ENCODE data around the gene TMEM80. TPM values are rescaled to one million over a fixed set of nuclear protein-coding genes. Genes with fewer than 3 reads are reported as not detected.

Gene TMEM80
- total RNA-seq, 2 experiments from 2014 or later, result 9.5 to 9.8 TPM

- DNase-seq, result no peak
- Mint-ChIP-seq H3K4me1 (ENCODE audit: low read depth) (no peaks in the 10 kb centered on the region), H3K27ac (no peak overlapping the region), H3K36me3 (peaks cover 12% of the 10 kb centered on the region), H3K9me3 (no peaks in the 10 kb centered on the region), H3K27me3 (no peaks in the 10 kb centered on the region), H3K4me3 (no peak overlapping the region)
- ChIA-PET CTCF (no interaction called here), POLR2A (interaction anchor here (0.6 kb wide), 1 partner anchor 81 kb away, joined by 3 read pairs; no protein-coding TSS in a partner anchor)
- intact Hi-C loops (cut with micrococcal nuclease), result no loop called here
Measured at GRCh38 chr11:660281-660680, 35.3 kb upstream of the TMEM80 start.

DNA sequence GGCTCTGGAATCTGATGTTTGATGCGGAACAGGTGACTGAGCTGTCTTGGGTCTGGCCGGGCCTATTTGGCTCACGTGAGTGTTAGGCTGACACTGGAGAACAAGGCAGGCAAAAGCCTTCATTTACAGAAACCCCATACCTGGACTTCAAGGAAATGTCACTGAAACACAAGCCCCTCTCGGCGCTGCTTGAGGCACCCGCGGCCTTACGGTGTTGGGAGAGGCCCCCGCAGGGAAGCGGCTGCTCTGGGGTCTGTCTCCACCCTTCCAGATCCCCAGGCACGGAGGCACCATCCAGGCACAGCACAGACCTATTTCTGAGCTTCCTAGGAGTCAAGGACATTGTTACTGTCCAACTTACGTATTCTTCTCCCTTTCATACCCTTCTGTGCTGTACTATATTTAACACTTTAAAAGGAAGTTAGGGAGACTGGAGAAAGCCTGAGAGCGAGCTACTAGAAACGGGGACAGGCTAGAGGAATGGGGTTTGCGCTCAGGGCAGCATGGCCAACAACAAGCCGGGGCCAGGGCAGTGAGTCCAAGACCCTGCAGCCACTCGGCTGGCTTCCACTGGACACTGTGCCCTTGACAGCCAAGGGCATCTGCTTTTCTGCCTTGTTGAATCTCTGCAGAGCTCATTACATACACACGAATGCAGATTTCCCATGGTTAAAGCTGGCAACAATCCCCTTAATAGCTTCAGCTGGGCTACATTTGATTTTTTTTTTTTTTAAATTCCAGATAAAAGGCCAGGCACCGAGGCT, 34.8 kb upstream of the TMEM80 start:
- H3K27me3 Mint-ChIP-seq, result no peaks in the 10 kb centered on the region
- no peak overlapping the region for H3K27ac Mint-ChIP-seq
- no peak for DNase-seq
- H3K4me3 Mint-ChIP-seq, result no peak overlapping the region
- ChIA-PET CTCF (interaction anchor here (3.3 kb wide), 1 partner anchor 62 kb away, joined by 38 read pairs; no protein-coding TSS in a partner anchor), POLR2A (interaction anchor here (0.6 kb wide), 1 partner anchor 81 kb away, joined by 3 read pairs; no protein-coding TSS in a partner anchor)
- no peaks in the 10 kb centered on the region for H3K9me3 Mint-ChIP-seq
- peaks cover 13% of the 10 kb centered on the region for H3K36me3 Mint-ChIP-seq
- intact Hi-C loops (cut with micrococcal nuclease), result no loop called here
- no peaks in the 10 kb centered on the region for H3K4me1 Mint-ChIP-seq (ENCODE audit: low read depth)

- Mint-ChIP-seq H3K27ac (no peak overlapping the region), H3K4me1 (ENCODE audit: low read depth) (no peaks in the 10 kb centered on the region), H3K27me3 (no peaks in the 10 kb centered on the region), H3K36me3 (peaks cover 13% of the 10 kb centered on the region), H3K9me3 (no peaks in the 10 kb centered on the region), H3K4me3 (no peak overlapping the region)
- peak; percentile 56 for DNase-seq
- POLR2A ChIA-PET, result no interaction called here
- intact Hi-C loops (cut with micrococcal nuclease), result loop anchor here (1.0 kb wide), 1 partner anchor 61 kb away; no protein-coding TSS in a partner anchor
- CTCF ChIA-PET, result interaction anchor here (0.6 to 3.3 kb wide), 4 partner anchors 11 to 60 kb away, joined by 3 to 38 read pairs (median 4); partner anchors contain the start of gene TMEM80
Measured at GRCh38 chr11:662689-663274, 32.8 kb upstream of the TMEM80 start.

GRCh38 chr11:665062-665703, 30.4 kb upstream of the TMEM80 start:
- intact Hi-C loops (cut with micrococcal nuclease), result no loop called here

GRCh38 chr11:665704-666281, 29.8 kb upstream of the TMEM80 start:
- no peak for DNase-seq
- Mint-ChIP-seq H3K27ac (no peak overlapping the region), H3K9me3 (no peaks in the 10 kb centered on the region), H3K27me3 (no peaks in the 10 kb centered on the region), H3K36me3 (peaks cover 11% of the 10 kb centered on the region), H3K4me1 (ENCODE audit: low read depth) (no peaks in the 10 kb centered on the region), H3K4me3 (no peak overlapping the region)
- POLR2A ChIA-PET, result no interaction called here
- CTCF ChIA-PET, result interaction anchor here (1.5 to 2.3 kb wide), 2 partner anchors 56 to 111 kb away, joined by 5 to 6 read pairs; no protein-coding TSS in a partner anchor
- intact Hi-C loops (cut with micrococcal nuclease), result no loop called here

More at GRCh38 chr11:665062-665703, 30.4 kb upstream of the TMEM80 start:
- Mint-ChIP-seq H3K4me3 (no peak overlapping the region), H3K9me3 (no peaks in the 10 kb centered on the region), H3K27me3 (no peaks in the 10 kb centered on the region), H3K4me1 (ENCODE audit: low read depth) (no peaks in the 10 kb centered on the region), H3K36me3 (peaks cover 11% of the 10 kb centered on the region), H3K27ac (no peak overlapping the region)
- POLR2A ChIA-PET, result interaction anchor here (0.8 kb wide), 1 partner anchor 18 kb away, joined by 4 read pairs; no protein-coding TSS in a partner anchor
- no peak for DNase-seq
- CTCF ChIA-PET, result interaction anchor here (1.5 to 2.3 kb wide), 2 partner anchors 57 to 111 kb away, joined by 5 to 6 read pairs; no protein-coding TSS in a partner anchor

DNA sequence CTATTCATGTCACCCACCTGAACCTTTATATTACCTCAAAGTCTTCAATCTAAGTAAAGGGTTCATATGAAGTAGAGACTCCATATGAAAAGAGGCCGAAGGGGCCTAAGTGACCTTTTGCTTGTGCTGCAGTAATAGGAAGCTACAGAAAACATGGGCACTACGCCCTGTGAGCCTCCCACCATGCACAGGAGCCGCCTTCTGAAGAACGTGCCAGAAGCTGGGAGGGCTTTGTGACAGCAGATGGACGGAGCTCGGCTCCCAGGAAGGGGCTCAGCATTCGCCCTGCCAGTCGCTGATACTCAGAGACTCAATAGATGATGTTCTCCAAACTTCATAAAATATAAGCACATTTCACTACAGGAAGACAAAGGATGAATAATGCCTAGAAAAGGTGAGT, 21.8 kb upstream of the TMEM80 start:
- Mint-ChIP-seq H3K9me3 (no peaks in the 10 kb centered on the region), H3K4me1 (ENCODE audit: low read depth) (no peaks in the 10 kb centered on the region), H3K4me3 (no peak overlapping the region), H3K27me3 (no peaks in the 10 kb centered on the region), H3K27ac (no peak overlapping the region), H3K36me3 (peaks cover 25% of the 10 kb centered on the region)
- intact Hi-C loops (cut with micrococcal nuclease), result no loop called here
- no peak for DNase-seq
- ChIA-PET POLR2A (no interaction called here), CTCF (interaction anchor here (0.6 to 1.3 kb wide), 2 partner anchors 12 to 302 kb away, joined by 3 to 4 read pairs; no protein-coding TSS in a partner anchor)

DNA sequence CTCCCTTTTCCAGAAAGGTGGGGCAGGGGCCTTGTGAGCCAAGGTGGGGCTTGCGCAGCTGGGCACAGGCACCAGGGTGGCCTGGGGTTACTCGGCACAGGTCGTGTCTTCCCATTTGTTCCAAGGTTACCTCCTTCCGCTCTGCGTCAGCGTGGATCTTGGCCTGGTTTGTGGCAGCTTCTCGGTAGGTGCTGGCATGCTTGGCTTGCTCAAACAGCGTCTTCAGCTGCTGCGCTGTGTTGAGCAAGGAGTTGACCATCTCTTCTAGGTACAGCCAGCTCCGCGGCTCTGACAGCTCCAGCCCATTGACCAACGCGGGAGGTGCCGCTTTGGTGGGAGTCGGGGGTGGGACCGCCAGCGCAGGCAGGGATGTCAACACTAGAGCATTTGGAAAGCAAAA, 21.2 kb upstream of the TMEM80 start:
- H3K27ac Mint-ChIP-seq, result no peak overlapping the region
- H3K4me3 Mint-ChIP-seq, result no peak overlapping the region
- no peaks in the 10 kb centered on the region for H3K27me3 Mint-ChIP-seq
- CTCF ChIA-PET, result interaction anchor here (0.6 to 1.3 kb wide), 2 partner anchors 12 to 52 kb away, joined by 3 to 4 read pairs; no protein-coding TSS in a partner anchor
- H3K4me1 Mint-ChIP-seq (ENCODE audit: low read depth), result no peaks in the 10 kb centered on the region
- H3K9me3 Mint-ChIP-seq, result no peaks in the 10 kb centered on the region
- DNase-seq, result no peak
- peaks cover 25% of the 10 kb centered on the region for H3K36me3 Mint-ChIP-seq
- intact Hi-C loops (cut with micrococcal nuclease), result no loop called here
- POLR2A ChIA-PET, result no interaction called here

DNA sequence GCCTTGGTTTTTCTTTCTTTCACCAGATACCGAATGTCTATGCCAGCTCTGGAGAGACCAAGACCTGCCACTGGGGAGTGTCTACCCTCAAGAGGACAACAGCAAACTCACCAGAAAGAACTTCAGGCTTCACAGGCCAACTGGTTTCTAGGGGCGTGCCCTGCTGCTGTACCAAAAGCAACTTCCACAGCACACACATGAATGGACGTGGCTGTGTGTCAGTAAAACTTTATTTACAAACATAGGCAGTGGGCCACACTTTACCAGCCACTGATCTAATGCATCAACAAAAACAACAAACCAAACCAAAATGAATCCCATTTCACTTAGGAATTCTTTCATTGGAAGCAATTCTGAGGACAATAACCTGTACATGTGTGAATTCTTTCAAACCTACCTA, 17.3 kb upstream of the TMEM80 start:
- Mint-ChIP-seq H3K9me3 (no peaks in the 10 kb centered on the region), H3K27ac (no peak overlapping the region), H3K4me3 (no peak overlapping the region), H3K36me3 (peaks cover 30% of the 10 kb centered on the region), H3K4me1 (ENCODE audit: low read depth) (no peaks in the 10 kb centered on the region), H3K27me3 (no peaks in the 10 kb centered on the region)
- ChIA-PET POLR2A (no interaction called here), CTCF (no interaction called here)
- no peak for DNase-seq
- intact Hi-C loops (cut with micrococcal nuclease), result no loop called here

GRCh38 chr11:679271-680207, 16.1 kb upstream of the TMEM80 start:
- H3K36me3 Mint-ChIP-seq, result peaks cover 33% of the 10 kb centered on the region
- ChIA-PET CTCF (no interaction called here), POLR2A (no interaction called here)
- no peak for DNase-seq
- no peaks in the 10 kb centered on the region for H3K27me3 Mint-ChIP-seq
- no peak overlapping the region for H3K27ac Mint-ChIP-seq
- intact Hi-C loops (cut with micrococcal nuclease), result no loop called here
- no peak overlapping the region for H3K4me3 Mint-ChIP-seq
- H3K4me1 Mint-ChIP-seq (ENCODE audit: low read depth), result no peaks in the 10 kb centered on the region
- H3K9me3 Mint-ChIP-seq, result no peaks in the 10 kb centered on the region

DNA sequence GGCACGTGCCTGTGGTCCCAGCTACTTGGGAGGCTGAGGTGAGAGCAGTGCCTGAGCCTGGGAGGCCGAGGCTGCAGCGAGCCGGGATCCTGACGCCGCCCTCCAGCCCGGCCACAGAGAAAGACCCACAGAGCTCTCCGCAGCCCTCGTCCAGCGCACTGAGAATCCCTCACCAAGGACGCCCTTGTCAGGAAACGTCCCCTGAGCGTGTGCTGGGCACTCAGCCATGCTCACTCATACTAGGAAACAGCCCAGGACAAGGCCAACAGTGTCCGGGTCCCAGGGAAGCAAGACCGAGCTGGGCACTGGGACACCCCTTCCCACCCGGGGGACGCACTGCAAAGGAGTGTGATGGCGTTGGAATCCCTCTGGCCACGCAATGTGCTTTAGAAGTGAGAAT, 15.1 kb upstream of the TMEM80 start:
- ChIA-PET CTCF (no interaction called here), POLR2A (no interaction called here)
- H3K27me3 Mint-ChIP-seq, result no peaks in the 10 kb centered on the region
- H3K4me1 Mint-ChIP-seq (ENCODE audit: low read depth), result no peaks in the 10 kb centered on the region
- intact Hi-C loops (cut with micrococcal nuclease), result no loop called here
- H3K4me3 Mint-ChIP-seq, result no peak overlapping the region
- H3K9me3 Mint-ChIP-seq, result no peaks in the 10 kb centered on the region
- peaks cover 35% of the 10 kb centered on the region for H3K36me3 Mint-ChIP-seq
- H3K27ac Mint-ChIP-seq, result no peak overlapping the region
- no peak for DNase-seq

GRCh38 chr11:680970-681369, 14.6 kb upstream of the TMEM80 start:
- DNase-seq, result no peak

More at GRCh38 chr11:680970-681369, 14.6 kb upstream of the TMEM80 start:
- H3K27ac Mint-ChIP-seq, result no peak overlapping the region
- no peak overlapping the region for H3K4me3 Mint-ChIP-seq
- intact Hi-C loops (cut with micrococcal nuclease), result no loop called here
- ChIA-PET CTCF (no interaction called here), POLR2A (no interaction called here)
- no peaks in the 10 kb centered on the region for H3K4me1 Mint-ChIP-seq (ENCODE audit: low read depth)
- no peaks in the 10 kb centered on the region for H3K27me3 Mint-ChIP-seq
- H3K36me3 Mint-ChIP-seq, result peaks cover 35% of the 10 kb centered on the region
- no peaks in the 10 kb centered on the region for H3K9me3 Mint-ChIP-seq
